Liver (tissue), 9 donors: ENCODE measurements around the gene CHIT1. TPM values are rescaled to one million over a fixed set of nuclear protein-coding genes. Genes with fewer than 3 reads are reported as not detected.

Source experiments
- DNase-seq: peaks from one replicate; pipeline ENCODE4 v3.0.0-alpha.2; 2017; ENCODE audit warnings: low spot score
- H3K27ac ChIP-seq, 2 donors: one replicate each; pipeline ENCODE4 v1.7.0; 2013; ENCODE audit warnings: inconsistent platforms in 2 of 2, low read length in 2 of 2, control low read depth in 1 of 2, low read depth in 1 of 2, mild to moderate bottlenecking in 1 of 2
- H3K27me3 ChIP-seq, 4 donors: one replicate each; pipeline versions ENCODE4 v1.6.1 to v1.7.0; 2013; ENCODE audit warnings: low read length in 3 of 4, inconsistent platforms in 1 of 4, mild to moderate bottlenecking in 1 of 4, moderate library complexity in 1 of 4; ENCODE audit not compliant: control insufficient read depth in 4 of 4, insufficient read depth in 4 of 4
- H3K36me3 ChIP-seq, 4 donors: one replicate each; pipeline versions ENCODE4 v1.6.1 to v1.7.0; 2013; ENCODE audit warnings: low read length in 3 of 4, mild to moderate bottlenecking in 3 of 4, low read depth in 1 of 4, moderate library complexity in 1 of 4; ENCODE audit not compliant: control insufficient read depth in 4 of 4, insufficient read depth in 3 of 4
- H3K4me1 ChIP-seq, 4 donors: one replicate each; pipeline versions ENCODE4 v1.6.1 to v1.7.0; 2013; ENCODE audit warnings: low read length in 3 of 4, mild to moderate bottlenecking in 3 of 4, moderate library complexity in 1 of 4; ENCODE audit not compliant: control insufficient read depth in 4 of 4, insufficient read depth in 4 of 4
- H3K4me3 ChIP-seq, 3 donors: one replicate each; pipeline versions ENCODE4 v1.6.1 to v1.7.0; 2013; ENCODE audit warnings: low read length in 3 of 3, control low read depth in 1 of 3, low read depth in 1 of 3, mild to moderate bottlenecking in 1 of 3
- H3K9ac ChIP-seq, 2 donors: one replicate each; pipeline ENCODE4 v1.7.0; 2013; ENCODE audit warnings: low read length in 2 of 2, mild to moderate bottlenecking in 2 of 2, moderate library complexity in 2 of 2, control low read depth in 1 of 2, low read depth in 1 of 2
- H3K9me3 ChIP-seq, 4 donors: one replicate each; pipeline versions ENCODE4 v1.6.1 to v1.7.0; 2013; ENCODE audit warnings: low read length in 3 of 4; ENCODE audit not compliant: control insufficient read depth in 4 of 4
- EGR1 ChIP-seq, 2 donors: IDR thresholded peaks; 2 replicates each; pipeline ENCODE4 v1.6.1; 2016 to 2018; ENCODE audit warnings: antibody characterized with exemption in 2 of 2, low read depth in 2 of 2
- GABPA ChIP-seq, 2 donors: IDR thresholded peaks in 1 of 2; conservative IDR thresholded peaks in 1 of 2; 2 replicates each; pipeline ENCODE4 v1.6.1; 2016; ENCODE audit warnings: antibody characterized with exemption in 2 of 2, mild to moderate bottlenecking in 1 of 2, moderate library complexity in 1 of 2
- HNF4A ChIP-seq, 2 donors: conservative IDR thresholded peaks; 2 replicates each; pipeline ENCODE4 v1.6.1; 2016; ENCODE audit warnings: antibody characterized with exemption in 2 of 2, mild to moderate bottlenecking in 2 of 2
- HNF4G ChIP-seq: IDR thresholded peaks from 2 replicates; pipeline ENCODE4 v1.6.1; 2016; ENCODE audit warnings: antibody characterized with exemption
- RAD21 ChIP-seq, 2 donors: IDR thresholded peaks; 2 replicates each; pipeline ENCODE4 v1.6.1; 2016; ENCODE audit warnings: antibody characterized with exemption in 2 of 2, mild to moderate bottlenecking in 2 of 2
- RXRA ChIP-seq, 2 donors: IDR thresholded peaks; 2 replicates each; pipeline ENCODE4 v1.6.1; 2017 to 2018; ENCODE audit warnings: antibody characterized with exemption in 2 of 2, mild to moderate bottlenecking in 1 of 2
- TAF1 ChIP-seq: conservative IDR thresholded peaks from 2 replicates; pipeline ENCODE4 v1.6.1; 2016; ENCODE audit warnings: antibody characterized with exemption, mild to moderate bottlenecking
- YY1 ChIP-seq: IDR thresholded peaks from 2 replicates; pipeline ENCODE4 v1.6.1; 2016; ENCODE audit warnings: antibody characterized with exemption, mild to moderate bottlenecking
- WGBS: extraction: QIAGEN DNeasy Blood & Tissue Kit; methylation state at CpG from one replicate; pipeline ENCODE4 v1.1.7; 2013; 5-methylcytosine and 5-hydroxymethylcytosine counted together
- polyA plus RNA-seq, 2 donors: library from polyadenylated mRNA; stranded (reverse) in 1 of 2; unstranded in 1 of 2; fragments of 200-250 nt in 1 of 2; fragments of >200 nt in 1 of 2; fragmentation: Nextera tagmentation in 1 of 2; extraction: Ambion mirVana in 1 of 2; gene quantifications; one replicate each; pipeline versions ENCODE4 v1.2.1 to v1.2.3, GENCODE V29; 2013 to 2015
- total RNA-seq, 2 donors: library from RNA; depleted of rRNA; stranded (reverse); fragments of >200 nt; gene quantifications; one replicate each; pipeline ENCODE4 v1.2.3, GENCODE V29; 2014
- TF ChIP-seq, protein P1 (sequence below): IDR thresholded peaks from 2 replicates; pipeline ENCODE4 v1.6.1; 2016; ENCODE audit warnings: antibody characterized with exemption, mild to moderate bottlenecking
- TF ChIP-seq, protein P2 (sequence below): IDR thresholded peaks from 2 replicates; pipeline ENCODE4 v1.6.1; 2016; ENCODE audit warnings: antibody characterized with exemption
- TF ChIP-seq, protein P3 (sequence below): IDR thresholded peaks from 2 replicates; pipeline ENCODE4 v1.6.1; 2016; ENCODE audit warnings: antibody characterized with exemption
- TF ChIP-seq, protein P4 (sequence below): fragments of 150-350 bp; IDR thresholded peaks from 2 replicates; pipeline ENCODE4 v1.5.1; 2017; ENCODE audit warnings: improper control_type of control experiment, low read depth, low read length; ENCODE audit not compliant: missing input control
- donor health status: healthy.
- donor health status: healthy.
- donor health status: healthy.
- donor health status: healthy.
- donor health status: healthy.

The CHIT1 gene
- total and polyA plus RNA-seq, 4 donors, result under 0.01 to 0.07 TPM; not detected in 2

DNA sequence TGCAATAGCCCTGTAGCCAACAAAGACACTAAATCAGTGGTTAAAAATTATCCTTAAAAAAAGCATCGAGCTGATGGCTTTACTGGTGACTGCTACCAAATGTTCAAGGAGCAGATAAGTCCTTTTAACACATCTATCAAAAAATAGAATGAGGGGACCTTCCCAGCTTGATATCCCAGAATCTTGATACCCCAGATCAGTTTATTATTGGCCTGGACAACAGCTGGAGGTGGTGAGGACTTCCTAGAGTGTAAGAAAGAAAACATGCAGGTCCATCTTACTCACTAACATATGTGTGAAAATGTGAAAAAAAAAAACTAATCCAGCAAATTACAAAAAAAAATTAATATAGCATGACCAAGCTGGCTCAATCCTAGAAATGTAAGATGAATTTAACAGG is 21.3 kb downstream of the CHIT1 start:
- 78% methylated on average over 1 of the region's 1 CpG for WGBS

DNA sequence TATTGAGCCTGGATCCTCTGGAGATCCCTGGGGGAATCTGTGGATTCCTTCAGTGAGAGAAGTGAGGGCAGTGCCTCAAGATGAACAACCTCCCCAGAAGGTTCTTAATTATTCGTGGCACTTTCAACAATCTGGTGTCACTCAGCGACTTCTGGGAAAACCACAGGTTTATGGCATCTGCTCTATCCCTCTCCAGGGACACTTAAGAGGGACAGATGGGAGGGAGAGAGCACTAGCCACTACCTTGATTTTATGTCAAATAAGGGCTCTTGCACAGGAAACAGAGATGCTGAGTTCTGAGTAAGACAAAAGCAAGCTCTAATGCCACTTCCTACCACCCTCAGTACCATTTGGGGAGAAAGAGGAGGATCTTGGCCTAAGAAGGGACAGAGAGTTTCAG is 21.7 kb downstream of the CHIT1 start:
- H3K9ac ChIP-seq, result no peak overlapping the region
- 87% methylated on average over 2 of the region's 2 CpGs for WGBS
- H3K4me1 ChIP-seq, result peaks cover 0 to 2% (median 0%) of the 10 kb centered on the region in 4 donors
- DNase-seq, result no peak
- no peaks in the 10 kb centered on the region for H3K9me3 ChIP-seq
- no peak overlapping the region for H3K27ac ChIP-seq
- H3K27me3 ChIP-seq, result no peaks in the 10 kb centered on the region
- H3K36me3 ChIP-seq, result no peaks in the 10 kb centered on the region
- TF ChIP-seq GABPA (IDR thresholded peaks at IDR 0.05 in 1 of 2, conservative IDR thresholded peaks at IDR 0.05 in 1 of 2) (no peak), RAD21 (IDR thresholded peaks at IDR 0.05) (no peak), RXRA (IDR thresholded peaks at IDR 0.05) (no peak), TAF1 (no peak), HNF4G (no peak)
- TF ChIP-seq, protein P1, sequence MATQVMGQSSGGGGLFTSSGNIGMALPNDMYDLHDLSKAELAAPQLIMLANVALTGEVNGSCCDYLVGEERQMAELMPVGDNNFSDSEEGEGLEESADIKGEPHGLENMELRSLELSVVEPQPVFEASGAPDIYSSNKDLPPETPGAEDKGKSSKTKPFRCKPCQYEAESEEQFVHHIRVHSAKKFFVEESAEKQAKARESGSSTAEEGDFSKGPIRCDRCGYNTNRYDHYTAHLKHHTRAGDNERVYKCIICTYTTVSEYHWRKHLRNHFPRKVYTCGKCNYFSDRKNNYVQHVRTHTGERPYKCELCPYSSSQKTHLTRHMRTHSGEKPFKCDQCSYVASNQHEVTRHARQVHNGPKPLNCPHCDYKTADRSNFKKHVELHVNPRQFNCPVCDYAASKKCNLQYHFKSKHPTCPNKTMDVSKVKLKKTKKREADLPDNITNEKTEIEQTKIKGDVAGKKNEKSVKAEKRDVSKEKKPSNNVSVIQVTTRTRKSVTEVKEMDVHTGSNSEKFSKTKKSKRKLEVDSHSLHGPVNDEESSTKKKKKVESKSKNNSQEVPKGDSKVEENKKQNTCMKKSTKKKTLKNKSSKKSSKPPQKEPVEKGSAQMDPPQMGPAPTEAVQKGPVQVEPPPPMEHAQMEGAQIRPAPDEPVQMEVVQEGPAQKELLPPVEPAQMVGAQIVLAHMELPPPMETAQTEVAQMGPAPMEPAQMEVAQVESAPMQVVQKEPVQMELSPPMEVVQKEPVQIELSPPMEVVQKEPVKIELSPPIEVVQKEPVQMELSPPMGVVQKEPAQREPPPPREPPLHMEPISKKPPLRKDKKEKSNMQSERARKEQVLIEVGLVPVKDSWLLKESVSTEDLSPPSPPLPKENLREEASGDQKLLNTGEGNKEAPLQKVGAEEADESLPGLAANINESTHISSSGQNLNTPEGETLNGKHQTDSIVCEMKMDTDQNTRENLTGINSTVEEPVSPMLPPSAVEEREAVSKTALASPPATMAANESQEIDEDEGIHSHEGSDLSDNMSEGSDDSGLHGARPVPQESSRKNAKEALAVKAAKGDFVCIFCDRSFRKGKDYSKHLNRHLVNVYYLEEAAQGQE, result no peak
- TF ChIP-seq, protein P2, sequence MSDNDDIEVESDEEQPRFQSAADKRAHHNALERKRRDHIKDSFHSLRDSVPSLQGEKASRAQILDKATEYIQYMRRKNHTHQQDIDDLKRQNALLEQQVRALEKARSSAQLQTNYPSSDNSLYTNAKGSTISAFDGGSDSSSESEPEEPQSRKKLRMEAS, result no peak
- no peak overlapping the region for H3K4me3 ChIP-seq

More for the DNA sequence above, 21.3 kb downstream of the CHIT1 start:
- DNase-seq, result no peak
- H3K9me3 ChIP-seq, result no peaks in the 10 kb centered on the region
- H3K27ac ChIP-seq, result no peak overlapping the region
- no peaks in the 10 kb centered on the region for H3K4me1 ChIP-seq
- H3K9ac ChIP-seq, result no peak overlapping the region
- H3K4me3 ChIP-seq, result no peak overlapping the region
- H3K27me3 ChIP-seq, result no peaks in the 10 kb centered on the region
- no peaks in the 10 kb centered on the region for H3K36me3 ChIP-seq
- no peak for TF ChIP-seq EGR1 (IDR thresholded peaks at IDR 0.05; ENCODE audit: low read depth in 2 of 2)
- no peak for TF ChIP-seq HNF4G
- TF ChIP-seq, protein P3, sequence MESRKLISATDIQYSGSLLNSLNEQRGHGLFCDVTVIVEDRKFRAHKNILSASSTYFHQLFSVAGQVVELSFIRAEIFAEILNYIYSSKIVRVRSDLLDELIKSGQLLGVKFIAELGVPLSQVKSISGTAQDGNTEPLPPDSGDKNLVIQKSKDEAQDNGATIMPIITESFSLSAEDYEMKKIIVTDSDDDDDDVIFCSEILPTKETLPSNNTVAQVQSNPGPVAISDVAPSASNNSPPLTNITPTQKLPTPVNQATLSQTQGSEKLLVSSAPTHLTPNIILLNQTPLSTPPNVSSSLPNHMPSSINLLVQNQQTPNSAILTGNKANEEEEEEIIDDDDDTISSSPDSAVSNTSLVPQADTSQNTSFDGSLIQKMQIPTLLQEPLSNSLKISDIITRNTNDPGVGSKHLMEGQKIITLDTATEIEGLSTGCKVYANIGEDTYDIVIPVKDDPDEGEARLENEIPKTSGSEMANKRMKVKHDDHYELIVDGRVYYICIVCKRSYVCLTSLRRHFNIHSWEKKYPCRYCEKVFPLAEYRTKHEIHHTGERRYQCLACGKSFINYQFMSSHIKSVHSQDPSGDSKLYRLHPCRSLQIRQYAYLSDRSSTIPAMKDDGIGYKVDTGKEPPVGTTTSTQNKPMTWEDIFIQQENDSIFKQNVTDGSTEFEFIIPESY, result no peak
- no peak for TF ChIP-seq YY1
- no peak for TF ChIP-seq HNF4A (conservative IDR thresholded peaks at IDR 0.05)
- TF ChIP-seq, protein P4, sequence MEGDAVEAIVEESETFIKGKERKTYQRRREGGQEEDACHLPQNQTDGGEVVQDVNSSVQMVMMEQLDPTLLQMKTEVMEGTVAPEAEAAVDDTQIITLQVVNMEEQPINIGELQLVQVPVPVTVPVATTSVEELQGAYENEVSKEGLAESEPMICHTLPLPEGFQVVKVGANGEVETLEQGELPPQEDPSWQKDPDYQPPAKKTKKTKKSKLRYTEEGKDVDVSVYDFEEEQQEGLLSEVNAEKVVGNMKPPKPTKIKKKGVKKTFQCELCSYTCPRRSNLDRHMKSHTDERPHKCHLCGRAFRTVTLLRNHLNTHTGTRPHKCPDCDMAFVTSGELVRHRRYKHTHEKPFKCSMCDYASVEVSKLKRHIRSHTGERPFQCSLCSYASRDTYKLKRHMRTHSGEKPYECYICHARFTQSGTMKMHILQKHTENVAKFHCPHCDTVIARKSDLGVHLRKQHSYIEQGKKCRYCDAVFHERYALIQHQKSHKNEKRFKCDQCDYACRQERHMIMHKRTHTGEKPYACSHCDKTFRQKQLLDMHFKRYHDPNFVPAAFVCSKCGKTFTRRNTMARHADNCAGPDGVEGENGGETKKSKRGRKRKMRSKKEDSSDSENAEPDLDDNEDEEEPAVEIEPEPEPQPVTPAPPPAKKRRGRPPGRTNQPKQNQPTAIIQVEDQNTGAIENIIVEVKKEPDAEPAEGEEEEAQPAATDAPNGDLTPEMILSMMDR, result no peak
